Measurements from ENCODE around the gene LEMD2. TPM values are rescaled to one million over a fixed set of nuclear protein-coding genes. Genes with fewer than 3 reads are reported as not detected.

LEMD2 gene
- polyA plus RNA-seq, 1 of the 3 experiments (the other 2 are of a cell fraction): 56.5 TPM

- Histone ChIP-seq H3K27ac (ENCODE audit: low read depth in 2 of 2, low read length in 1 of 2) (no peak overlapping the region; a peak in 1 of 4 replicates), H4K20me1 (ENCODE audit: insufficient read depth) (no peaks in the 10 kb centered on the region), H3K36me3 (replicated peaks in 1 of 2; ENCODE audit: control insufficient read depth in 1 of 2, insufficient read depth in 2 of 2, low read length in 1 of 2) (no peaks in the 10 kb centered on the region), H3K9me2 (no peaks in the 10 kb centered on the region), H3K9ac (no peak overlapping the region), H3K9me3 (no peaks in the 10 kb centered on the region), H2AFZ (ENCODE audit: low read depth) (no peak overlapping the region), H3K4me2 (0 out of 2 replicates have a peak overlapping the region, but pooled peaks have one; percentile 26), H3K27me3 (ENCODE audit: insufficient read depth) (no peaks in the 10 kb centered on the region), H3K4me1 (ENCODE audit: control insufficient read depth in 1 of 2, insufficient read depth in 2 of 2, low read depth in 1 of 2, low read length in 1 of 2) (peaks cover 15 to 24% of the 10 kb centered on the region in 2 experiments; a peak in 3 of 4 replicates), H3K79me2 (ENCODE audit: insufficient read depth) (no peaks in the 10 kb centered on the region), H3F3A (replicated peaks; ENCODE audit: insufficient read depth) (no peaks in the 10 kb centered on the region), H3K4me3 (ENCODE audit: low read depth in 2 of 2, low read length in 1 of 2) (no peak overlapping the region)
- peak; percentile 63 for DNase-seq
- ChIA-PET POLR2A (interaction anchor here (1.0 kb wide), 1 partner anchor 35 kb away, joined by 3 read pairs; the partner anchor contains the start of gene UQCC2), CTCF (interaction anchor here (0.7 to 9.2 kb wide), 18 partner anchors 8 to 417 kb away, joined by 3 to 116 read pairs (median 9); partner anchors contain the start of gene UQCC2)
- 43% methylated on average over 10 of the region's 14 CpGs for WGBS (ENCODE audit: low lambda C conversion rate)
- TF ChIP-seq RXRA (IDR thresholded peaks at IDR 0.05; ENCODE audit: borderline replicate concordance, low read depth) (no peak), RAD21 (IDR thresholded peaks at IDR 0.05; ENCODE audit: low read length) (no peak), SMC3 (IDR thresholded peaks at IDR 0.05; ENCODE audit: low read depth, low read length) (no peak), CHD2 (IDR thresholded peaks at IDR 0.05; ENCODE audit: low read length, partially characterized antibody) (no peak), YY1 (IDR thresholded peaks at IDR 0.05; ENCODE audit: low read depth) (no peak)
These were observed 42.8 kb downstream of the LEMD2 start for GRCh38 chr6:33746036-33746600.

- H3K27me3 ChIP-seq (ENCODE audit: insufficient read depth): no peaks in the 10 kb centered on the region
- H3K9me2 ChIP-seq: no peaks in the 10 kb centered on the region
- no peaks in the 10 kb centered on the region for H4K20me1 ChIP-seq (ENCODE audit: insufficient read depth)
- 0 out of 2 replicates have a peak overlapping the region, but pooled peaks have one; percentile 29 for H2AFZ ChIP-seq (ENCODE audit: low read depth)
- no peak overlapping the region for H3K4me3 ChIP-seq (ENCODE audit: low read depth in 2 of 2, low read length in 1 of 2)
- POLR2A ChIA-PET: no interaction called here
- H3K79me2 ChIP-seq (ENCODE audit: insufficient read depth): no peaks in the 10 kb centered on the region
- no peak for DNase-seq
- no peak for TF ChIP-seq FOXM1 (IDR thresholded peaks at IDR 0.05; ENCODE audit: low read depth)
- no peak for TF ChIP-seq ELF1 (IDR thresholded peaks at IDR 0.05)
- no peak for TF ChIP-seq EZH2phosphoT487 (IDR thresholded peaks at IDR 0.05; ENCODE audit: borderline replicate concordance, low read depth)
- H3K36me3 ChIP-seq (replicated peaks in 1 of 2; ENCODE audit: control insufficient read depth in 1 of 2, insufficient read depth in 2 of 2, low read length in 1 of 2): no peaks in the 10 kb centered on the region
- 89% methylated on average over 7 of the region's 7 CpGs for WGBS (ENCODE audit: low lambda C conversion rate)
- CTCF ChIA-PET: interaction anchor here (0.7 to 9.2 kb wide), 19 partner anchors 8 to 418 kb away, joined by 3 to 116 read pairs (median 8); partner anchors contain the start of gene UQCC2
- peaks cover 15 to 24% of the 10 kb centered on the region in 2 experiments; a peak in 3 of 4 replicates for H3K4me1 ChIP-seq (ENCODE audit: control insufficient read depth in 1 of 2, insufficient read depth in 2 of 2, low read depth in 1 of 2, low read length in 1 of 2)
- no peaks in the 10 kb centered on the region for H3F3A ChIP-seq (replicated peaks; ENCODE audit: insufficient read depth)
- no peak overlapping the region for H3K27ac ChIP-seq (ENCODE audit: low read depth in 2 of 2, low read length in 1 of 2)
- no peaks in the 10 kb centered on the region for H3K9me3 ChIP-seq
- H3K9ac ChIP-seq: no peak overlapping the region
- H3K4me2 ChIP-seq: 0 out of 2 replicates have a peak overlapping the region, but pooled peaks have one; percentile 26
These were observed 43.4 kb downstream of the LEMD2 start for GRCh38 chr6:33745548-33745947.

- 87% methylated on average over 9 of the region's 13 CpGs for WGBS (ENCODE audit: low lambda C conversion rate)
- H3K79me2 ChIP-seq (ENCODE audit: insufficient read depth): no peaks in the 10 kb centered on the region
- H3K4me1 ChIP-seq (ENCODE audit: control insufficient read depth in 1 of 2, insufficient read depth in 2 of 2, low read depth in 1 of 2, low read length in 1 of 2): peaks cover 15 to 29% of the 10 kb centered on the region in 2 experiments; a peak in 3 of 4 replicates
- H4K20me1 ChIP-seq (ENCODE audit: insufficient read depth): no peaks in the 10 kb centered on the region
- ChIA-PET POLR2A (no interaction called here), CTCF (interaction anchor here (0.6 to 9.2 kb wide), 40 partner anchors 9 to 919 kb away, joined by 3 to 116 read pairs (median 5); partner anchors contain the start of genes BAK1 and UQCC2)
- H3K36me3 ChIP-seq (replicated peaks in 1 of 2; ENCODE audit: control insufficient read depth in 1 of 2, insufficient read depth in 2 of 2, low read length in 1 of 2): no peaks in the 10 kb centered on the region
- no peak overlapping the region for H3K4me2 ChIP-seq
- no peaks in the 10 kb centered on the region for H3F3A ChIP-seq (replicated peaks; ENCODE audit: insufficient read depth)
- H3K27ac ChIP-seq (ENCODE audit: low read depth in 2 of 2, low read length in 1 of 2): no peak overlapping the region
- H3K4me3 ChIP-seq (ENCODE audit: low read depth in 2 of 2, low read length in 1 of 2): no peak overlapping the region
- no peaks in the 10 kb centered on the region for H3K9me3 ChIP-seq
- H3K9ac ChIP-seq: no peak overlapping the region
- H2AFZ ChIP-seq (ENCODE audit: low read depth): no peak overlapping the region
- DNase-seq: no peak
- no peaks in the 10 kb centered on the region for H3K9me2 ChIP-seq
- no peaks in the 10 kb centered on the region for H3K27me3 ChIP-seq (ENCODE audit: insufficient read depth)
- TF ChIP-seq ZBTB33 (IDR thresholded peaks at IDR 0.05; ENCODE audit: borderline replicate concordance, low read depth): no peak
- TF ChIP-seq EZH2phosphoT487 (IDR thresholded peaks at IDR 0.05; ENCODE audit: borderline replicate concordance, low read depth): no peak
- no peak for TF ChIP-seq GATA2 (CRISPR knock-in tag; IDR thresholded peaks at IDR 0.05)
- no peak for TF ChIP-seq TEAD4 (IDR thresholded peaks at IDR 0.05; ENCODE audit: borderline replicate concordance, insufficient read depth)
- TF ChIP-seq YY1 (IDR thresholded peaks at IDR 0.05; ENCODE audit: low read depth): no peak
- no peak for TF ChIP-seq FOXJ3 (CRISPR knock-in tag; IDR thresholded peaks at IDR 0.05)
- no peak for TF ChIP-seq IRF3 (IDR thresholded peaks at IDR 0.05; ENCODE audit: low read depth, low read length)
- TF ChIP-seq POLR2AphosphoS5 (IDR thresholded peaks at IDR 0.05; ENCODE audit: low read depth, low read length): no peak
- TF ChIP-seq JUND (IDR thresholded peaks at IDR 0.05): no peak
- no peak for TF ChIP-seq SMC3 (IDR thresholded peaks at IDR 0.05; ENCODE audit: low read depth, low read length)
- TF ChIP-seq USF2 (IDR thresholded peaks at IDR 0.05; ENCODE audit: borderline replicate concordance, low read depth, low read length): no peak
These were observed 43.9 kb downstream of the LEMD2 start for GRCh38 chr6:33744895-33745546.
